ENCODE measurements around the gene SCAF1.

- TF ChIP-seq CTCF (IDR thresholded peaks at IDR 0.05) (no peak), ZFX (IDR thresholded peaks at IDR 0.05; ENCODE audit: borderline replicate concordance) (no peak)
These were observed 45.6 kb upstream of the SCAF1 start for GRCh38 chr19:49596407-49596806.
